Lower leg skin (tissue), 3 donors: Measurements from ENCODE around the gene PRDM8.

Experiments used
- POLR2A ChIP-seq, 2 donors: fragments of 450-650 bp; IDR thresholded peaks; one replicate each; pipeline ENCODE4 v1.6.1; 2016 to 2017; ENCODE audit warnings: antibody characterized with exemption in 2 of 2, mild to moderate bottlenecking in 1 of 2, moderate library complexity in 1 of 2
- TF ChIP-seq, protein P1 (sequence below), 3 donors: fragments of 450-650 bp; IDR thresholded peaks; one replicate each; pipeline ENCODE4 v1.5.1; 2016; ENCODE audit warnings: antibody characterized with exemption in 3 of 3, mild to moderate bottlenecking in 3 of 3, moderate library complexity in 2 of 3

DNA sequence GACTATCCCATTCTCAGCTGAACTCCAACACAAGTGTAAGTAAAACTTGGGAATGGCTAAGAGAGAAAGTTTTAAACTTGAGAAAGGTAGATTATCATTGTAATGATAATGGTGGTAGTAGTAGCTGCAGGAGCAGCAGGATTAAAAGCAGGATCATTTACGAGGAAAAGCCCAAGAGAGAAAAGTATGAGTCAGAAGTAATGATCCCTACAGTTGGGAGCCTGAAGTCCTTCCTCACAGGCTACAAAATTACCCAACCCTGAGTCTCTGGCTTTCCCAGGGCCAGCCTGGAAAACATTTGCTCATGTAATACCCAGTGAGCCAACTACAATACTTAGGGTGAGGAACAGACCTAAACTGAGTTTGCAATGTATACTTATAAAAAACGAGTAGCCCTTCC is 4.4 kb upstream of the PRDM8 start:
- TF ChIP-seq POLR2A (IDR thresholded peaks at IDR 0.05), result no peak
- TF ChIP-seq, protein P1, sequence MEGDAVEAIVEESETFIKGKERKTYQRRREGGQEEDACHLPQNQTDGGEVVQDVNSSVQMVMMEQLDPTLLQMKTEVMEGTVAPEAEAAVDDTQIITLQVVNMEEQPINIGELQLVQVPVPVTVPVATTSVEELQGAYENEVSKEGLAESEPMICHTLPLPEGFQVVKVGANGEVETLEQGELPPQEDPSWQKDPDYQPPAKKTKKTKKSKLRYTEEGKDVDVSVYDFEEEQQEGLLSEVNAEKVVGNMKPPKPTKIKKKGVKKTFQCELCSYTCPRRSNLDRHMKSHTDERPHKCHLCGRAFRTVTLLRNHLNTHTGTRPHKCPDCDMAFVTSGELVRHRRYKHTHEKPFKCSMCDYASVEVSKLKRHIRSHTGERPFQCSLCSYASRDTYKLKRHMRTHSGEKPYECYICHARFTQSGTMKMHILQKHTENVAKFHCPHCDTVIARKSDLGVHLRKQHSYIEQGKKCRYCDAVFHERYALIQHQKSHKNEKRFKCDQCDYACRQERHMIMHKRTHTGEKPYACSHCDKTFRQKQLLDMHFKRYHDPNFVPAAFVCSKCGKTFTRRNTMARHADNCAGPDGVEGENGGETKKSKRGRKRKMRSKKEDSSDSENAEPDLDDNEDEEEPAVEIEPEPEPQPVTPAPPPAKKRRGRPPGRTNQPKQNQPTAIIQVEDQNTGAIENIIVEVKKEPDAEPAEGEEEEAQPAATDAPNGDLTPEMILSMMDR (IDR thresholded peaks at IDR 0.05), result no peak
